ENCODE data around the gene NOM1.

DNA sequence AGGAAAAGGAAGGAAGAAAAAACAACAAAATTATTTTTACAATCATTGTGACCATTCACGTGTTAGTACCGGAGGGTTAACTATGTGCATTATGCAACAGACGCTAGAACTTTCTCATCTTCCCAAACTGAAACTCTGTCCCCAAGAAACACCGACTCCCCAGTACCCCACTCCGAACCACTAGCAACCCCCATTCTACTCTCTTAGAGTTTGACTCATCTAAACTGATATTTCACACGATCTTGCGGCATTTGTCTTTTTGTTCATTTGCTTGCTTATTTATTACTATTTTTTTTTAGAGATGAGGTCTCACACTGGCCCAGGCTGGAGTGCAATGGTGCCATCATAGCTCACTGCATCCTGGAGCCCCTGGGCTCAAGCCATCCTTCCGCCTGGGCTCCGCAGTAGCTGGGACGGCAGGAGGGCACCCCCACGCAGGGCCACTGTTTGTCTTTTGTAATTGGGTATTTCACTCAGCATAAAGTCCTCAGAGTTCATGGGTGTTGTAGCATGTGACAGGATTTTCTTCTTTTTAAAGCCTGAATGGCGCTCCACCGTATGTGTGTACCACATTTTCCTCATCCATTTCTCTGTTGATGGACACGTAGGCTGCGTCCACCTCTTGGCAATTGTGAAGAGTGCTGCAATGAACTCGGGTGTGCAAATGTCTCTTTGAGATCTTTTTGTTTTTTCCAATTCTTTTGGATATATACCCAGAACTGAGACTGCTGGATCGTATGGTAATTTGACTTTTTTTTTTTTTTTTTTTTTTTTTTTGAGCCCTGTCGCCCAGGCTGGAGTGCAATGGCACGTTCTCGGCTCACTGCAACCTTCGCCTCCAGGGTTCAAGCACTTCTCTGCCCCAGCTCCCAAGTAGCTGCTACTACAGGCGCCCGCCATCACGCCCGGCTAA lies 51.5 kb downstream of the NOM1 start:
- TF ChIP-seq, protein P1, sequence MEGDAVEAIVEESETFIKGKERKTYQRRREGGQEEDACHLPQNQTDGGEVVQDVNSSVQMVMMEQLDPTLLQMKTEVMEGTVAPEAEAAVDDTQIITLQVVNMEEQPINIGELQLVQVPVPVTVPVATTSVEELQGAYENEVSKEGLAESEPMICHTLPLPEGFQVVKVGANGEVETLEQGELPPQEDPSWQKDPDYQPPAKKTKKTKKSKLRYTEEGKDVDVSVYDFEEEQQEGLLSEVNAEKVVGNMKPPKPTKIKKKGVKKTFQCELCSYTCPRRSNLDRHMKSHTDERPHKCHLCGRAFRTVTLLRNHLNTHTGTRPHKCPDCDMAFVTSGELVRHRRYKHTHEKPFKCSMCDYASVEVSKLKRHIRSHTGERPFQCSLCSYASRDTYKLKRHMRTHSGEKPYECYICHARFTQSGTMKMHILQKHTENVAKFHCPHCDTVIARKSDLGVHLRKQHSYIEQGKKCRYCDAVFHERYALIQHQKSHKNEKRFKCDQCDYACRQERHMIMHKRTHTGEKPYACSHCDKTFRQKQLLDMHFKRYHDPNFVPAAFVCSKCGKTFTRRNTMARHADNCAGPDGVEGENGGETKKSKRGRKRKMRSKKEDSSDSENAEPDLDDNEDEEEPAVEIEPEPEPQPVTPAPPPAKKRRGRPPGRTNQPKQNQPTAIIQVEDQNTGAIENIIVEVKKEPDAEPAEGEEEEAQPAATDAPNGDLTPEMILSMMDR (IDR thresholded peaks at IDR 0.05; ENCODE audit: low read depth, low read length) = no peak
- TF ChIP-seq EZH2phosphoT487 (IDR thresholded peaks at IDR 0.05; ENCODE audit: low read depth) = no peak
